ENCODE measurements around the gene CDKN1C.

The CDKN1C gene

GRCh38 chr11:2848497-2848896 is 37.1 kb downstream of the CDKN1C start:
- DNase-seq (ENCODE audit: low read depth, low spot score), result no peak

GRCh38 chr11:2847561-2847960 is 38.0 kb downstream of the CDKN1C start:
- no peak for DNase-seq (ENCODE audit: low read depth, low spot score)

GRCh38 chr11:2846470-2846869 is 39.1 kb downstream of the CDKN1C start:
- no peak for DNase-seq (ENCODE audit: low read depth, low spot score)

- no peak for DNase-seq (ENCODE audit: low read depth, low spot score)
Observed at GRCh38 chr11:2846056-2846455, 39.5 kb downstream of the CDKN1C start.

GRCh38 chr11:2844996-2845395 is 40.6 kb downstream of the CDKN1C start:
- no peak for DNase-seq (ENCODE audit: low read depth, low spot score)

GRCh38 chr11:2844116-2844842 is 41.3 kb downstream of the CDKN1C start:
- no peak for DNase-seq (ENCODE audit: low read depth, low spot score)

- DNase-seq (ENCODE audit: low read depth, low spot score), result no peak
Observed at GRCh38 chr11:2843551-2843950, 42.0 kb downstream of the CDKN1C start.

- no peak for DNase-seq (ENCODE audit: low read depth, low spot score)
Observed at GRCh38 chr11:2842876-2843275, 42.7 kb downstream of the CDKN1C start.

- no peak for DNase-seq (ENCODE audit: low read depth, low spot score)
Observed at GRCh38 chr11:2841411-2842190, 44.0 kb downstream of the CDKN1C start.

GRCh38 chr11:2839395-2839943 is 46.1 kb downstream of the CDKN1C start:
- DNase-seq (ENCODE audit: low read depth, low spot score), result no peak

GRCh38 chr11:2838676-2839294 is 46.8 kb downstream of the CDKN1C start:
- DNase-seq (ENCODE audit: low read depth, low spot score), result no peak

- DNase-seq (ENCODE audit: low read depth, low spot score), result no peak
Observed at GRCh38 chr11:2838091-2838490, 47.5 kb downstream of the CDKN1C start.

- DNase-seq (ENCODE audit: low read depth, low spot score), result no peak
Observed at GRCh38 chr11:2837651-2838050, 47.9 kb downstream of the CDKN1C start.

GRCh38 chr11:2837096-2837601 is 48.4 kb downstream of the CDKN1C start:
- DNase-seq (ENCODE audit: low read depth, low spot score), result no peak

GRCh38 chr11:2836315-2837095 is 49.1 kb downstream of the CDKN1C start:
- no peak for DNase-seq (ENCODE audit: low read depth, low spot score)

- no peak for DNase-seq (ENCODE audit: low read depth, low spot score)
Observed at GRCh38 chr11:2835751-2836150, 49.8 kb downstream of the CDKN1C start.

GRCh38 chr11:2835296-2835695 is 50.3 kb downstream of the CDKN1C start:
- DNase-seq (ENCODE audit: low read depth, low spot score), result no peak

- DNase-seq (ENCODE audit: low read depth, low spot score), result no peak
Observed at GRCh38 chr11:2834503-2835273, 50.9 kb downstream of the CDKN1C start.

GRCh38 chr11:2833716-2834502 is 51.7 kb downstream of the CDKN1C start:
- no peak for DNase-seq (ENCODE audit: low read depth, low spot score)
